RCC 7860 (cell line): Measurements from ENCODE around the gene ST3GAL2.

ENCODE experiments used
- DNase-seq: peaks from one replicate; pipeline ENCODE4 v3.0.0-alpha.2; 2015; ENCODE audit warnings: low spot score
- FAIRE-seq: peaks from 2 replicates; lab custom pipeline; 2012; peaks lifted over from hg19 to GRCh38; lab: Jason Lieb, UNC

The ST3GAL2 gene

GRCh38 chr16:70440009-70440692, 1.3 kb upstream of the ST3GAL2 start:
- DNase-seq (no peak), FAIRE-seq (no peak)

- no peak for FAIRE-seq
Observed at GRCh38 chr16:70438585-70438968, 323 bp downstream of the ST3GAL2 start.

GRCh38 chr16:70437582-70438557, 1.0 kb downstream of the ST3GAL2 start:
- FAIRE-seq: no peak
- peak; percentile 35 for DNase-seq

More at GRCh38 chr16:70438585-70438968, 323 bp downstream of the ST3GAL2 start:
- no peak for DNase-seq

GRCh38 chr16:70437017-70437581, 1.8 kb downstream of the ST3GAL2 start:
- FAIRE-seq: no peak
- peak; percentile 19 for DNase-seq

GRCh38 chr16:70434484-70435260, 4.2 kb downstream of the ST3GAL2 start:
- DNase-seq (no peak), FAIRE-seq (no peak)

- DNase-seq: peak; percentile 65
Observed at GRCh38 chr16:70433458-70434103, 5.3 kb downstream of the ST3GAL2 start.

GRCh38 chr16:70432723-70433457, 6.0 kb downstream of the ST3GAL2 start:
- no peak for DNase-seq
- FAIRE-seq: no peak

More at GRCh38 chr16:70433458-70434103, 5.3 kb downstream of the ST3GAL2 start:
- no peak for FAIRE-seq

- no peak for DNase-seq
- FAIRE-seq: no peak
Observed at GRCh38 chr16:70432356-70432722, 6.6 kb downstream of the ST3GAL2 start.

- FAIRE-seq: no peak
Observed at GRCh38 chr16:70430667-70431536, 8.0 kb downstream of the ST3GAL2 start.

GRCh38 chr16:70429888-70430666, 8.8 kb downstream of the ST3GAL2 start:
- FAIRE-seq (no peak), DNase-seq (no peak)

More at GRCh38 chr16:70430667-70431536, 8.0 kb downstream of the ST3GAL2 start:
- DNase-seq: peak; percentile 39

- DNase-seq: peak; percentile 99
- FAIRE-seq: peak; percentile 90
Observed at GRCh38 chr16:70428178-70428998, 10.5 kb downstream of the ST3GAL2 start.

- DNase-seq (no peak), FAIRE-seq (no peak)
Observed at GRCh38 chr16:70427786-70428177, 11.1 kb downstream of the ST3GAL2 start.

GRCh38 chr16:70422543-70422942, 16.4 kb downstream of the ST3GAL2 start:
- no peak for FAIRE-seq
- no peak for DNase-seq

- FAIRE-seq: no peak
- no peak for DNase-seq
Observed at GRCh38 chr16:70421473-70422311, 17.2 kb downstream of the ST3GAL2 start.

- no peak for DNase-seq
- FAIRE-seq: no peak
Observed at GRCh38 chr16:70421014-70421413, 17.9 kb downstream of the ST3GAL2 start.
